HG02678 (cell line): Measurements from ENCODE around the gene GFM2.
"Not testable (repeated sequence)": the region's sequence is repeated elsewhere in the genome, so short reads cannot be mapped to it uniquely, and the experiment has no call there.

Experiments
- ATAC-seq: cut with Tn5 transposase; IDR thresholded peaks from one replicate; pipeline ENCODE4 v1.9.1; 2021; ENCODE audit warnings: mild to moderate bottlenecking, moderate library complexity; ENCODE audit not compliant: unreplicated experiment

The GFM2 gene

GRCh38 chr5:74766849-74767578 lies at the start of gene GFM2, which contains the start of gene NSA2:
Gene GFM2, minus strand, starts transcription at chr5:74767117. Its CDS starts 3,375 bp downstream, at chr5:74763742.
Gene NSA2, plus strand, starts transcription at chr5:74767249. Its CDS starts 112 bp downstream, at chr5:74767361.
- ATAC-seq = peak; percentile 89

GRCh38 chr5:74810915-74811314 lies 44.0 kb upstream of the GFM2 start:
- ATAC-seq = no peak

GRCh38 chr5:74801941-74802340 lies 35.0 kb upstream of the GFM2 start:
- ATAC-seq = no peak

GRCh38 chr5:74801197-74801596 lies 34.3 kb upstream of the GFM2 start:
- ATAC-seq = no peak

GRCh38 chr5:74798977-74799911 lies 32.3 kb upstream of the GFM2 start:
- no peak for ATAC-seq

- not testable (repeated sequence) for ATAC-seq
These were observed 24.8 kb upstream of the GFM2 start for GRCh38 chr5:74791669-74792068.

GRCh38 chr5:74787424-74787823 lies 20.5 kb upstream of the GFM2 start:
- ATAC-seq = no peak

GRCh38 chr5:74786851-74787250 lies 19.9 kb upstream of the GFM2 start:
- ATAC-seq = no peak

GRCh38 chr5:74778609-74779008 lies 11.7 kb upstream of the GFM2 start:
- no peak for ATAC-seq

- ATAC-seq = no peak
These were observed 5.4 kb upstream of the GFM2 start for GRCh38 chr5:74772359-74772758.

GRCh38 chr5:74767579-74767913 lies 629 bp upstream of the GFM2 start:
- peak; percentile 31 for ATAC-seq

GRCh38 chr5:74766418-74766848 lies 484 bp downstream of the GFM2 start:
- ATAC-seq = peak; percentile 35

GRCh38 chr5:74765929-74766328 lies 988 bp downstream of the GFM2 start:
- ATAC-seq = no peak

GRCh38 chr5:74765201-74765600 lies 1.7 kb downstream of the GFM2 start:
- ATAC-seq = no peak

GRCh38 chr5:74763504-74763903 lies 3.4 kb downstream of the GFM2 start:
- no peak for ATAC-seq

GRCh38 chr5:74762599-74762998 lies 4.3 kb downstream of the GFM2 start:
- no peak for ATAC-seq

GRCh38 chr5:74761241-74761640 lies 5.7 kb downstream of the GFM2 start:
- ATAC-seq = no peak

GRCh38 chr5:74748742-74749141 lies 18.2 kb downstream of the GFM2 start:
- ATAC-seq = not testable (repeated sequence)

GRCh38 chr5:74738406-74738805 lies 28.5 kb downstream of the GFM2 start:
- ATAC-seq = no peak

GRCh38 chr5:74736759-74737158 lies 30.2 kb downstream of the GFM2 start:
- ATAC-seq = no peak

GRCh38 chr5:74725331-74725730 lies 41.6 kb downstream of the GFM2 start:
- ATAC-seq = no peak

- no peak for ATAC-seq
These were observed 44.6 kb downstream of the GFM2 start for GRCh38 chr5:74722271-74722670.
